ENCODE data around the gene NAGK.
"Not testable (repeated sequence)": the region's sequence is repeated elsewhere in the genome, so short reads cannot be mapped to it uniquely, and the experiment has no call there.

Gene NAGK

GRCh38 chr2:71069376-71069775 lies 928 bp downstream of the NAGK start:
- DNase-seq (ENCODE audit: low read depth in 2 of 2), result no peak

GRCh38 chr2:71070294-71071093 lies 2.0 kb downstream of the NAGK start:
- DNase-seq (ENCODE audit: low read depth in 2 of 2), result no peak

- peak; percentile 30 to 32 for DNase-seq (ENCODE audit: low read depth in 2 of 2)
Measured at GRCh38 chr2:71071681-71072398, 3.4 kb downstream of the NAGK start.

DNA sequence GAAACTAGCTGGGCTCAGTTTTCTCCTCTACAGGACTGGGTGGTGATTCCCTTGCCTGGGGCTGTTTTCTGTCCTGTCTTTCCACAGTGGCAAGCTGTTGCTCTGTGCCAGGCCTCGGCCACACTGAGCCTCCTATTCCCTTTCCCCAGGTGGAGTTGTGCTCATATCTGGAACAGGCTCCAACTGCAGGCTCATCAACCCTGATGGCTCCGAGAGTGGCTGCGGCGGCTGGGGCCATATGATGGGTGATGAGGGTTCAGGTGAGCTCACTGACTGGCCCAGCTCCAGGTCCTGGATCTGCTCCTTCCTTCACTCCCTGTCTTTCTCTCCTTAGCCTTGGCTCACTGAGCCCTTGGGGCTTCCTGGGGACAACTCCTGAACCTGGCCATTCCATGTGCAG lies 4.0 kb downstream of the NAGK start:
- DNase-seq (ENCODE audit: low read depth in 2 of 2), result no peak

- no peak for DNase-seq (ENCODE audit: low read depth in 2 of 2)
Measured at GRCh38 chr2:71073475-71073874, 5.0 kb downstream of the NAGK start.

DNA sequence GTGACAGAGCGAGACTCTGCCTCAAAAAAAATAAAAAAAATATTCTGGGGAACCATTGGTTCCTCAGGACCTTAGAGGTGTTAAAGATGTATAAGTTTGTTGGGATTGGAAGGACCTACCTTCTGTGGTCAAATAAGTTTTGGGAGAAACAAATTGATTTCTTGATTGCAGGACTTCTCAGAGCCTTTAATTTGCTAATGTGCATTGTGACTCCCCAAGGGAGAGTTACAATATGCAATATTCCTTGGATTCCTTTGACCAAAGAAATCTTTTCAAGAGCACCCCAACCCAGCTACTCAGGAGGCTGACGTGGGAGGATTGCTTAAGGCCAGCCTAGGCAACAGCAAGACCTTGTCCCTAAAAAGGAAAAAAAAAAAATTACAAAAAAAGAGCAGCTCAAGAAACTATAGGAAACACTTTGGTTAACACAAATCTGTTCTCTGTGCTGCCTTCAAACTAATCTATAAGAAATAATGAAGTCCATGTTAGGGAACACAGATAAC lies 6.5 kb downstream of the NAGK start:
- no peak for DNase-seq (ENCODE audit: low read depth in 2 of 2)

GRCh38 chr2:71078624-71079023 lies 10.2 kb downstream of the NAGK start:
- no peak for DNase-seq (ENCODE audit: low read depth in 2 of 2)

- DNase-seq (ENCODE audit: low read depth in 2 of 2), result peak; percentile 52 to 60
Measured at GRCh38 chr2:71082402-71083252, 14.2 kb downstream of the NAGK start.

DNA sequence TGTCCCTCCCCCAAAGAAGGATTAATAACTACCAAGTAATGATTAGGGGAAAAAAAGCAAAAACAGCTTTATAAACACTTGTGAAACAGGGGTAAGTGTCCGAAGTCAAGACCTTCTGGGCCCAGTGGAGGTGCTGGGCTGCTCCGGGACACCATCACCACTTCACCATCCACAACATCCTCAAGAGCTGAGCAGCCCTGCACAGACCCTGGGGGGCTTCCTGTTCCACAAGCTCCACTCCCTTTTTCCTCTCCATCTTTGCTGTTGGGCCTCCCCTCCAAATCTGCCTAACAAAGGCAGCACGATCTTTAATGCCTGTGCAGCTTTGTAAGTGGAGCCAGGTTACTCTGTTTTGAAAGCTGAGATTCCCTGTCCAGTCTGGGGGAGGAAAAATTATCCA lies 14.8 kb downstream of the NAGK start:
- DNase-seq (ENCODE audit: low read depth in 2 of 2), result not testable (repeated sequence)

DNA sequence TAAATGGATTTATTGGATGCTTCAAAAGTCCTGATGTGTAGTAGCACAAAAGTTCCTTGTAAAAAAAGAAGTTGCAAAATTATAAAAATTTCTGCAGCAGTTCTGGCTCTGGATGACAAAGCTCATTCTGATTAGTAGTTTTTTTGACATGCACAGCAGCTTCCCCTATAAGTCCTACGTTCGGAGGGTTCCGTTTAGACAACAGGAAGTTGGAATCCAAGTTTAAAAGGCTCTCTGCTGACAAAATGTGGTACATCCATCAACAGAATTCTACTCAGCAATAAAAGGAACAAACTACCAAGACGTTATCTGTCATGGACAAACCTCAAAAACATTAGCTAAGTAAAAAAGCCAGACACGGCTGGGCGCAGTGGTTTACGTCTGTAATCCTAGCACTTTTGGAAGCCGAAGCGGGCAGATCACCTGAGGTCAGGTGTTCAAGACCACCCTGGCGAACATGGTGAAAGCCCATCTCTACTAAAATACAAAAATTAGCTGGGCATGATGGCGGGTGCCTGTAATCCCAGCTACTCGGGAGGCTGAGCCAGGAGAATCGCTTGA lies 15.4 kb downstream of the NAGK start:
- DNase-seq (ENCODE audit: low read depth in 2 of 2), result not testable (repeated sequence)

- not testable (repeated sequence) for DNase-seq (ENCODE audit: low read depth in 2 of 2)
Measured at GRCh38 chr2:71085325-71086003, 17.0 kb downstream of the NAGK start.

- DNase-seq (ENCODE audit: low read depth in 2 of 2), result not testable (repeated sequence)
Measured at GRCh38 chr2:71089475-71089874, 21.0 kb downstream of the NAGK start.

DNA sequence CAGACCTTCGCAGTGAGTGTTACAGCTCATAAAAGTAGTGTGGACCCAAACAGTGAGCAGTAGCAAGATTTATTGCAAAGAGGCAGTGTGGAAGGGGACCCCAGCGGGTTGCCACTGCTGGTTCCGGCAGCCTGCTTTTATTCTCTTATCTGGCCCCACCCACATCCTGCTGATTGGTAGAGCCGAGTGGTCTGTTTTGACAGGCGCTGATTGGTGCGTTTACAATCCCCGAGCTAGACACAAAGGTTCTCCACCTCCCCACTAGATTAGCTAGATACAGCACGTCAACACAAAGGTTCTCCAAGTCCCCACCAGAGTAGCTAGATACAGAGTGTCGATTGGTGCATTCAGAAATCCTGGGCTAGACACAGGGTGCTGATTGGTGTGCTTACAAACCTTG lies 23.4 kb downstream of the NAGK start:
- DNase-seq (ENCODE audit: low read depth in 2 of 2), result not testable (repeated sequence)

GRCh38 chr2:71092491-71093260 lies 24.2 kb downstream of the NAGK start:
- DNase-seq (ENCODE audit: low read depth in 2 of 2), result not testable (repeated sequence)

- DNase-seq (ENCODE audit: low read depth in 2 of 2), result peak; percentile 7 to 45
Measured at GRCh38 chr2:71100195-71100964, 31.9 kb downstream of the NAGK start.

DNA sequence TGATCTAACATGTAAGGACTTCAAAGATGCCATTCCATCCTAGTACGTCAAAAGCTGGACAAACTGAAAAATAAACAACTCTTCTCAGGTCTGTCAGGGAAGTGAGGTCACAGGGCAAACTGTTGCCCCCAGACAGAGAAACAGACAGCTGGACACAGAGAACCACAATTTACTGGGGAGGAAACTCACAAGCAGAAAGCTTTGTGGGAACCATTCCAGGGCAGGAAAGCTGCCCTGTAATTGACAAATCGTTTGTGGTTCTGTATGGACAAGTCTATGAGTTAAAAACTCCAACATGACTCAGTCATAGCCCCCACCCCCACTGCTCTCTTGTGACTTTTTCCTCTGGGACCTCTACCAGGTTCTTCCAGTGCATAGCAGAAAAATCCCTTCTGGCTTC lies 33.2 kb downstream of the NAGK start:
- no peak for DNase-seq (ENCODE audit: low read depth in 2 of 2)

DNA sequence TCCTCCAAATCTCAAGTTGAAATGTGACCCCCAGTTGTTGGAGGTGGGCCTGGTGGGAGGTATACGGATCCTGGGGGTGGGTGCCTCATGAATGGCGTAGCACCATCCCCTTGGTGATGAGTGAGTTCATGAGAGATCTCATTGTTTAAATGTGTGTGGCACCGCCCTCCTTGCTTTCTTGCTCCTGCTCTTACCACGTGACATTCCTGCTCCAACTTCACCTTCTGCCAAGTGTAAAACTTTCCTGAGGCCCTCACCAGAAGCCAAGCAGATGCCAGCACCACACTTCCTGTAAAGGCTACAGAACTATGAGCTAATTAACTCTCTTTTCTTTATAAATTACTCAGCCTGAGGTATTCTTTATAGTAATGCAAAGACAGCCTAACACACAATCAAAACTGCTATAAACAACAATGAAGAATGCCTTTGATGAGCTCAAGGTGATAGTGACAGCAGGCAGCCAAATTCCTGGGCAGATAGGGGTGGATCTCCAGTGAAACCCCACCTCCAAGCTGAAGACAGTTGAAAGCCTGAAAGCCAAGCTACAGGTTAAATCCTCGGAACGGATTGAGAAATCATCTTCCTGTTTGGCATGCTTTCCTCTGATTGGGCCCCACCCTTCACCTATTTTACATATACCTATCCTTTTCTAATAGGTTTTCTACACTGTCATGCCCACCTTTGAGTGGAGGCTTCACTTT lies 34.7 kb downstream of the NAGK start:
- no peak for DNase-seq (ENCODE audit: low read depth in 2 of 2)

GRCh38 chr2:71103809-71104208 lies 35.4 kb downstream of the NAGK start:
- DNase-seq (ENCODE audit: low read depth in 2 of 2), result no peak

DNA sequence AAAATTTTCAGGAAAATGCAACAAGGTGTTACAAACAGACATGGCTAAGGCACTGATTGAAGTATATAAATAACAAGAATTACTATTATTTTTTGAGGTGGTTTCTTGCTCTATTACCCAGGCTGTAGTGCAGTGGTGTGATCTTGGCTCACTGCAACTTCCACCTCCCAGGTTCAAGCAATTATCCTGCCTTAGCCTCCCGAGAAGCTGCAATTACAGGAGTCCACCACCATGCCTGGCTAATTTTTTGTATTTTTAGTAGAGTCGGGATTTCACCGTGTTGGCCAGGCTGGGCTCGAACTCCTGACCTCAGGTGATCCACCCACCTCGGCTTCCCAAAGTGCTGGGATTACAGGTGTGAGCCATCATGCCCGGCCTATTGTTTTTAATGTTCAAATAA lies 38.0 kb downstream of the NAGK start:
- DNase-seq (ENCODE audit: low read depth in 2 of 2), result not testable (repeated sequence)
